Vagina (tissue), 2 donors: ENCODE results near the gene PHIP.

Experiments used
- POLR2A ChIP-seq, 2 donors: fragments of 450-650 bp; IDR thresholded peaks; one replicate each; pipeline ENCODE4 v1.6.1; 2017; ENCODE audit warnings: antibody characterized with exemption in 2 of 2, mild to moderate bottlenecking in 2 of 2, moderate library complexity in 2 of 2
- POLR2AphosphoS5 ChIP-seq, 2 donors: sonication (generic); formaldehyde crosslinking; IDR thresholded peaks; one replicate each; pipeline ENCODE4 v1.9.0; 2017; ENCODE audit warnings: antibody characterized with exemption in 2 of 2, mild to moderate bottlenecking in 2 of 2, low read depth in 1 of 2; ENCODE audit not compliant: insufficient read depth in 1 of 2
- TF ChIP-seq, protein P1 (sequence below), 3 experiments: fragments of 450-650 bp in 2 of 3; fragments of 200-600 bp in 1 of 3; sonication (generic) in 1 of 3; IDR thresholded peaks; one replicate each; pipeline ENCODE4 v1.5.1; 2017 to 2019; ENCODE audit warnings: antibody characterized with exemption in 3 of 3, mild to moderate bottlenecking in 2 of 3, moderate library complexity in 2 of 3

GRCh38 chr6:78995346-78995745 is 82.7 kb downstream of the PHIP start:
- TF ChIP-seq, protein P1, sequence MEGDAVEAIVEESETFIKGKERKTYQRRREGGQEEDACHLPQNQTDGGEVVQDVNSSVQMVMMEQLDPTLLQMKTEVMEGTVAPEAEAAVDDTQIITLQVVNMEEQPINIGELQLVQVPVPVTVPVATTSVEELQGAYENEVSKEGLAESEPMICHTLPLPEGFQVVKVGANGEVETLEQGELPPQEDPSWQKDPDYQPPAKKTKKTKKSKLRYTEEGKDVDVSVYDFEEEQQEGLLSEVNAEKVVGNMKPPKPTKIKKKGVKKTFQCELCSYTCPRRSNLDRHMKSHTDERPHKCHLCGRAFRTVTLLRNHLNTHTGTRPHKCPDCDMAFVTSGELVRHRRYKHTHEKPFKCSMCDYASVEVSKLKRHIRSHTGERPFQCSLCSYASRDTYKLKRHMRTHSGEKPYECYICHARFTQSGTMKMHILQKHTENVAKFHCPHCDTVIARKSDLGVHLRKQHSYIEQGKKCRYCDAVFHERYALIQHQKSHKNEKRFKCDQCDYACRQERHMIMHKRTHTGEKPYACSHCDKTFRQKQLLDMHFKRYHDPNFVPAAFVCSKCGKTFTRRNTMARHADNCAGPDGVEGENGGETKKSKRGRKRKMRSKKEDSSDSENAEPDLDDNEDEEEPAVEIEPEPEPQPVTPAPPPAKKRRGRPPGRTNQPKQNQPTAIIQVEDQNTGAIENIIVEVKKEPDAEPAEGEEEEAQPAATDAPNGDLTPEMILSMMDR (IDR thresholded peaks at IDR 0.05): no peak
- TF ChIP-seq POLR2A (IDR thresholded peaks at IDR 0.05) (no peak), POLR2AphosphoS5 (IDR thresholded peaks at IDR 0.05; ENCODE audit: insufficient read depth in 1 of 2, low read depth in 1 of 2) (no peak)
